ENCODE data around the gene LGALS1.

LGALS1 gene

DNA sequence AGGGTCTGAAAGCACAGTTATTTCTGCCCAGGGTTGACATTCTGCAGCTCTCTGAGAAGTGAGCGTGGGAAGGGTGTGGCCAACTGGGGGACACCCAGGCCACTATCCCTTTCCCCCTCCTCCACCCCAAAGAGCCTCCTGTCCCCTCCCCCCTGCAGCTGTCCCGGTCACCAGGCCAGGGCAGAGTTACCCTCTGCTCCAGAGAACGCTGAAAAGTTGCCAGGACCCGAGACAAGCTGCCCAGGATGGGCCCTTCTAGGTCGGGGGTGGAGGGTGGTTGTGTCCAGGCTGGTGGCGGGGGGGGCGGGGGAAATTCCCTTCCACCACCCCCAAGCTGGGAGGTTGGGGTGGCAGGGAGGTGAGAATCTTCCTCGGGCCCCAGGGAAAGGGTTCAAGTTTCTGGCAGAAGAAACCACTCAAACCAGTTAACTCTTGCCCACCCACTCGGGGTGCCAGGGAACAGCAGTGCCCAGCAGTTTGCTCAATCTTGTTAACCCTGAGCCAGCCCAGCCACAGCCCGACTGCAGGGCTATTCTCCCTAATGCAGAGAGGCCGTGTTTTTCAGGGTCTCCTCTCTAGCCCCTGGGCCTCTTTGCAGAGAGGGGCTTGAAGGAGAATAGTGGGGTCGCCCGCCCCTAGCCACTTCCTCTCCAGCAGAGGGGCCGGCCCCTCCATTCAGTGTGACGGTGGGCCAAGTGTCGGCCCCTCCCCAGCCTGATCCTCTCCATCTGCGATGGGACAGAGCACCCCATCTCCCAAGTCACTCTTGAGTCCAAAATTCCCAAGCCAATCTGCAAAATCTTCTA, 697 bp downstream of the LGALS1 start:
- DNase-seq (ENCODE audit: insufficient read length, low spot score) = no peak
- TF ChIP-seq, protein P1, sequence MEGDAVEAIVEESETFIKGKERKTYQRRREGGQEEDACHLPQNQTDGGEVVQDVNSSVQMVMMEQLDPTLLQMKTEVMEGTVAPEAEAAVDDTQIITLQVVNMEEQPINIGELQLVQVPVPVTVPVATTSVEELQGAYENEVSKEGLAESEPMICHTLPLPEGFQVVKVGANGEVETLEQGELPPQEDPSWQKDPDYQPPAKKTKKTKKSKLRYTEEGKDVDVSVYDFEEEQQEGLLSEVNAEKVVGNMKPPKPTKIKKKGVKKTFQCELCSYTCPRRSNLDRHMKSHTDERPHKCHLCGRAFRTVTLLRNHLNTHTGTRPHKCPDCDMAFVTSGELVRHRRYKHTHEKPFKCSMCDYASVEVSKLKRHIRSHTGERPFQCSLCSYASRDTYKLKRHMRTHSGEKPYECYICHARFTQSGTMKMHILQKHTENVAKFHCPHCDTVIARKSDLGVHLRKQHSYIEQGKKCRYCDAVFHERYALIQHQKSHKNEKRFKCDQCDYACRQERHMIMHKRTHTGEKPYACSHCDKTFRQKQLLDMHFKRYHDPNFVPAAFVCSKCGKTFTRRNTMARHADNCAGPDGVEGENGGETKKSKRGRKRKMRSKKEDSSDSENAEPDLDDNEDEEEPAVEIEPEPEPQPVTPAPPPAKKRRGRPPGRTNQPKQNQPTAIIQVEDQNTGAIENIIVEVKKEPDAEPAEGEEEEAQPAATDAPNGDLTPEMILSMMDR (IDR thresholded peaks at IDR 0.05; ENCODE audit: insufficient read depth, missing control alignments) = no peak
- FAIRE-seq = no peak

DNA sequence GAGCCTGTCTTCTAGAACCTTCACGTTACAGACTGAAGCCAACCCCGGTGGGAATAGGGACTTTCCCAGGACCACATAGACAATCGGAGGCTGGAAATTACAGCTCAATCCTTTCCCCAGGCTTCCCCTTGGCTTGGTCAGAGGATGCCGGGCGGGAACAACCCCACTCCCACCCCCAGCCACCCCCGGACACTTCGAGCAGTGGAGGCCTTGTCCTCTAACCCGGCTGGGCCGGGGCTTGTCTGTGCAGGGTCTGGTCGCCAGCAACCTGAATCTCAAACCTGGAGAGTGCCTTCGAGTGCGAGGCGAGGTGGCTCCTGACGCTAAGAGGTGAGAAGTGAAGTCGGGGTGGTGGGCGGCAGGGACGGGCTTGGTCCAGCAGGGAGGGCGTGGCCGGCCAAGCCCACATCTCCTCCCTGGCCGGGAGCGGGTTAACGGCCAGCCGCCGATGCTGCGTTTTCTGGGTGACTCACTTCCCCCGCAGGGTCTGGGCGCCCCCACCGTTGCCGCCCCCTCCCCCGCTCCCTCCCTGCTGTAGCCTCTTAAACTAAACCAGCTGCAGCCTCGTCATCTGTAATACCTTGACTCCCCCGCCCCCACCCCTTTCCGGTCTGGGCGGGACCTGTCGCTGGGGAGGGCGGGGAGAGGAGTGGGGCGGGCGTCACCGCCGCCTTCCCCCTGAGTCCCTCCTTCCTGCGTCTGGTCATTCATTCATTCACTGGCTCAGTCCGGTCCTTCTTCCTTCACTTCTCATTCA, 1.5 kb downstream of the LGALS1 start:
- TF ChIP-seq, protein P1 (IDR thresholded peaks at IDR 0.05; ENCODE audit: insufficient read depth, missing control alignments) = no peak
- DNase-seq (ENCODE audit: insufficient read length, low spot score) (no peak), FAIRE-seq (no peak)

DNA sequence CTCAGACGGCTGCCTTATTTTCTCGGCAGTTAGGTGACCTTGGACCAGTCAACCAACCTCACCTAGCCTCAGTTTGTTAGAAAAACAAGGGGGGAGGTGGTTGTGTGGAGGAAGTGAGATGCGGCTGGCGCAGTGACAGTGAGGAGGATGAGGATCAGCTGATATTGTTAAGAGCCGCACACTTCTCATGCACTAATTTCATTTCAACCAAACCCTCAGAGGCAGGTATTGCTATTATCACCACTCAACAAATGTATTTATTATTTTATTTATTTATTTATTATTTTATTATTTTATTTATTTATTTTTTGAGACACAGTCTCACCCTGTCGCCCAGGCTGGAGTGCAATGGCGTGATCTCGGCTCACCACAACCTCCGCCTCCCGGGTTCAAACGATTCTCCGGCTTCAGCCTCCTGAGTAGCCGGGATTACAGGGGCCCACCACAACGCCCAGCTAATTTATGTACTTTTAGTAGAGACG, 2.1 kb downstream of the LGALS1 start:
- TF ChIP-seq, protein P1 (IDR thresholded peaks at IDR 0.05; ENCODE audit: insufficient read depth, missing control alignments) = no peak
- FAIRE-seq = no peak
- no peak for DNase-seq (ENCODE audit: insufficient read length, low spot score)

DNA sequence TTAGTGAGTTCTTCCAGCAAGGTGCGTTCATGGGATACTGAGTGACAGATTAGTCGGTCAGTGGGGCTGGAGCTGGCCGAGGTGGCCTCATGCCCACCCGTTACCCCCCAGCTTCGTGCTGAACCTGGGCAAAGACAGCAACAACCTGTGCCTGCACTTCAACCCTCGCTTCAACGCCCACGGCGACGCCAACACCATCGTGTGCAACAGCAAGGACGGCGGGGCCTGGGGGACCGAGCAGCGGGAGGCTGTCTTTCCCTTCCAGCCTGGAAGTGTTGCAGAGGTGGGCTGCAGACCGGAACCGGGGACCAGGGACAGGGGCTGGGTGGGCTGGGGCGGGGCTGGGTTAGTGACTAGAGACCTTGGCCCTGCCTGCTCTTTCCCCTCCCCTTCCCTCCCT, 2.9 kb downstream of the LGALS1 start:
- TF ChIP-seq, protein P1 (IDR thresholded peaks at IDR 0.05; ENCODE audit: insufficient read depth, missing control alignments) = no peak
- FAIRE-seq (no peak), DNase-seq (ENCODE audit: insufficient read length, low spot score) (no peak)

DNA sequence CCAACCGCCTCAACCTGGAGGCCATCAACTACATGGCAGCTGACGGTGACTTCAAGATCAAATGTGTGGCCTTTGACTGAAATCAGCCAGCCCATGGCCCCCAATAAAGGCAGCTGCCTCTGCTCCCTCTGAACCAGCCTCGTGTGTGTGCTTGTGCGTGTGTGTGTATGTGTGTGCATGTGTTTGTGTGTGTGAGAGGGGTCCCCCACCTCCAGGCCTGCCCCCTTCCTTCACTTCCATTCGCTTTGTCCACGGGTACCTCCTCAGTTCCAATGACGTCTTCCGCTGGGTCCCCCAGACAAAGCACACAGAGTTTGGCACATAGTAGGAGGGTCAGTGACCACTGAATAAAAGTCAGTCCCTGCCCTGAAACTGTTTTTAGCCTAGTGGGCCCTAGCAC, 4.2 kb downstream of the LGALS1 start:
- TF ChIP-seq, protein P1 (IDR thresholded peaks at IDR 0.05; ENCODE audit: insufficient read depth, missing control alignments) = no peak
- FAIRE-seq = no peak
- DNase-seq (ENCODE audit: insufficient read length, low spot score) = no peak

DNA sequence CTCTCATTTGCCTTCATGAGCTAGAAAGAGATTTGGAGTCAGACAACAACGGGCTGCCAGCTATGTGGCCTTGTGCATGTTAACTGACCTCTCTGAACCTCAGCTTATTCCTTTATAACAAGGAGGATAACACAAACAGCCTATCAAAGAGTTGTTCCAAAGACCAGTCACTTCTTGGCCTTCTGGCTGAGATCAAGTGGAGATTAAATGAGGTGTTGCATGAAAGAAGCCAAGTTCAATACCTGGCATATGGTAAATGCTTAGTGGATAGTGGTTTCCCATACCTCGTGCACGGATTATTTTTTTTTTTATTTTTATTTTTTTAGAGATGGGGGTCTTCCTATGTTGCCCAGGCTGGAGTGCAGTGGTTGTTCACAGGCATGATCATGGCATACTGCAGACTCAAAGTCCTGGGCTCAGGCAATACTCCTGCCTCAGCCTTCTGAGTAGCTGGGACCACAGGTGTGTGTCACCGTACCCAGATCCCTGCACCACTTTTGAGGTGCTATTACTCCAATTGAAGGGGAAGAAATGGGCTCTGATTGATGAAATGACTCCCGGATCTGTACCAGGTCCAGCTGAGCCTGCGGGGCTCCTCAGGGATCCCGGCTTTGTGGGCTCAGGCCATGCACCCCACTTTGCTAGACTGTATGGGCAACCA, 4.9 kb downstream of the LGALS1 start:
- FAIRE-seq (no peak), DNase-seq (ENCODE audit: insufficient read length, low spot score) (no peak)
- TF ChIP-seq, protein P1 (IDR thresholded peaks at IDR 0.05; ENCODE audit: insufficient read depth, missing control alignments) = no peak

All from D721Med (cell line).